Measurements from ENCODE around the gene OXNAD1.

DNA sequence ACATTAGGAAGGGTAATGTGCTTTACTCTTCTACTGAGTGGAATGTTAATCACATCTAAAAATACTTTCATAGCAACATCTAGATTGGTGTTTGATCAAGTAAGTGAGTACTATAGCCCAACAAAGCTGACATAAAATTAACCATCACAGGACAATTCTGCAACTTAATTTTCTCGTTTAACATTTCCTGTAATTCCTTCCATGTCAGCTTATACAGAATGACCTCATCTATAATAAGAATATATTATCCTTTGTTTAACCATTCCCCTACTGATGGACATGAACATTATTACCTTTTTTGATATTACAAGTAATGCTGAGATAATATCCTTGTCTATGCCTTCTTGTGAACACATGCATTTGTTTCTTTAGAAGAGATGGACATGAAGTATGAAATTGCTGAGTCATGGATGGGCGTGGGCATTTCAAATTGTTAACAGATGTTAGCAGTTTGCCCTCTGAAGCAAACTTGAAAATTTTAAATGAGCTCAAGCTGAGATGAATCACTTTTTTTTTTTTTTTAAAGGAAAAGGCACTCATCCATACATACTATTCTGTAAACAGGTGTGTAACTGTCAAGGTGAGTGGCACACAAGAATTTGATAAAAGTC is 85.1 kb downstream of the OXNAD1 start:
- TF ChIP-seq EP300 (IDR thresholded peaks at IDR 0.05) (no peak), POLR2AphosphoS5 (IDR thresholded peaks at IDR 0.05) (no peak)
- TF ChIP-seq, protein P1, sequence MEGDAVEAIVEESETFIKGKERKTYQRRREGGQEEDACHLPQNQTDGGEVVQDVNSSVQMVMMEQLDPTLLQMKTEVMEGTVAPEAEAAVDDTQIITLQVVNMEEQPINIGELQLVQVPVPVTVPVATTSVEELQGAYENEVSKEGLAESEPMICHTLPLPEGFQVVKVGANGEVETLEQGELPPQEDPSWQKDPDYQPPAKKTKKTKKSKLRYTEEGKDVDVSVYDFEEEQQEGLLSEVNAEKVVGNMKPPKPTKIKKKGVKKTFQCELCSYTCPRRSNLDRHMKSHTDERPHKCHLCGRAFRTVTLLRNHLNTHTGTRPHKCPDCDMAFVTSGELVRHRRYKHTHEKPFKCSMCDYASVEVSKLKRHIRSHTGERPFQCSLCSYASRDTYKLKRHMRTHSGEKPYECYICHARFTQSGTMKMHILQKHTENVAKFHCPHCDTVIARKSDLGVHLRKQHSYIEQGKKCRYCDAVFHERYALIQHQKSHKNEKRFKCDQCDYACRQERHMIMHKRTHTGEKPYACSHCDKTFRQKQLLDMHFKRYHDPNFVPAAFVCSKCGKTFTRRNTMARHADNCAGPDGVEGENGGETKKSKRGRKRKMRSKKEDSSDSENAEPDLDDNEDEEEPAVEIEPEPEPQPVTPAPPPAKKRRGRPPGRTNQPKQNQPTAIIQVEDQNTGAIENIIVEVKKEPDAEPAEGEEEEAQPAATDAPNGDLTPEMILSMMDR (IDR thresholded peaks at IDR 0.05): no peak

Measured in suprapubic skin (tissue), 4 donors.